Fibroblast of skin of left quadriceps (primary cell): Measurements from ENCODE around the gene SLFN5.
"Not testable (repeated sequence)": the region's sequence is repeated elsewhere in the genome, so short reads cannot be mapped to it uniquely, and the experiment has no call there.

Experiments used
- DNase-seq, 2 experiments: peaks; one replicate each; pipeline ENCODE4 v3.0.0-alpha.2; 2013; ENCODE audit warnings: low read depth in 2 of 2

Gene SLFN5

DNA sequence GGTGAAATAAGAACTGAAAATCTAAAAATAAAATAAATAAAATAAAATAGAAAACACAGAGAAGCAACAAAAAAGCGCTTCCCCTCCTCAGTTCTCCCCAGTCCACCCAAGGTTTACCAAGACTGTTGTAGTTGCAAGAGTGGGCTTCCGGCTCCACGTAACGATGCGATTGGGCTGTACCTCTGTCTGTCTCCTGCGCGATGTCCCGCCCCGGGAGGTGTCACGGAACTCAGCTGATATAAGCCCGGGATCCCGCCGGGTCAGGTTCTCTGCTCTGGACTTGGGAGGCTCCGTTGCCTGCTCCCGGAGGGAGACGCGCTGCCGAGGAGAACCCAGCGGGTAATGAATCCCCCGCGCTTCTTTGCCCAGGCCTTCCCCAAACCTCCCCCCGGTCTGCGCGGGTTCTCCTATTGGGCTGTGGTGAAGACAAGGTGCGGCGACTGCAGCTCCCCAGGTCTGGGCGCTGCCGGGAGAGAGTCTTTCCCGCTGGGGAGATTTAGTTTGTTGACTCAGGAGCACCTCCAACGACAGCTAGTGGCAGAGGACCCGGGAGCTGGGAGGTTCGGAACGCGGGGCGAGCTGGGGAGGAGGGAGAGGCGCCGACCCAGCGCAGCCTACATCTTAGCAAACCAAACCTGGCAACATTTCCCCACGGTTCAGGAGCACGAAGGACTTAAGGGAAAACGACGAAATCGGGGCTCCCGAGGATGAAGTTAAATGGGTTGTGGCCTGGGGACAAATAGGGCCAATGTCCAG, at the start of gene SLFN5:
Gene SLFN5, plus strand, starts transcription at position 268 of the 756 bp plus-strand sequence. CDS start 15,619 bp downstream, outside the sequence.
- peak; percentile 74 to 77 for DNase-seq

DNA sequence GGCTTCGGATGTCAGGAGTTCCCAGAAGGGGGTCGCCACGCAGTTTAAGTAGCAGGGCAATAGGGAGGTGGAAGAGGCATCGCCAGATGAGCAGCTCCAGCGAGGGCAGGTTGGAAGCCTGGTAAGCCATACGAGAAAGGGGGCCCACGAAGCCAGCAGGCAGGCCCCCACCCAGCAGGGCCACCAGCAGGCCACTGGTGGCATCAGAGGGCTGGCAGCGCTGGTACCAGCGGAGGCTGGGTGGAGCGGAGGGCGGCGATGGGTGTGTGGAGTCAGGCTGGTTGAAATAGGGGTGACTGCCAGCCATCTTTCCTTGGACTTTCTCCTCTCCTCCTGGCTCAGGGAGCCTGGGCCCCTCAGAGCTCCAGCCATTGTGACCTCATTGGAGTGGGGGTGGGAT, 48.9 kb upstream of the SLFN5 start, which contains the start of gene SLC35G3:
Gene SLC35G3, minus strand, starts transcription at position 393 of the 400 bp plus-strand sequence. Its CDS starts 86 bp downstream, at position 307.
- DNase-seq = not testable (repeated sequence)

DNA sequence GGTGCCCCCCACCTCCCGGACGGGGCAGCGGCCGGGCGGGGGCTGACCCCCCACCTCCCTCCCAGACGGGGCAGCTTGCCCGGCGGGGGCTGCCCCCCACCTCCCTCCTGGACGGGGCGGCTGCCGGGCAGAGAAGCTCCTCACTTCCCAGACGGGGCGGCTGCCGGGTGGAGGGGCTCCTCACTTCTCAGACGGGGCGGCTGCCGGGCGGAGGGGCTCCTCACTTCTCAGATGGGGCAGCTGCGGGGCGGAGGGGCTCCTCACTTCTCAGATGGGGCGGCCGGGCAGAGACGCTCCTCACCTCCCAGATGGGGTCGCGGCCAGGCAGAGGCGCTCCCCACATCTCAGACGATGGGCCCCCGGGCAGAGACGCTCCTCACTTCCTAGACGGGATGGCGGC, 47.8 kb upstream of the SLFN5 start:
- not testable (repeated sequence) for DNase-seq

DNA sequence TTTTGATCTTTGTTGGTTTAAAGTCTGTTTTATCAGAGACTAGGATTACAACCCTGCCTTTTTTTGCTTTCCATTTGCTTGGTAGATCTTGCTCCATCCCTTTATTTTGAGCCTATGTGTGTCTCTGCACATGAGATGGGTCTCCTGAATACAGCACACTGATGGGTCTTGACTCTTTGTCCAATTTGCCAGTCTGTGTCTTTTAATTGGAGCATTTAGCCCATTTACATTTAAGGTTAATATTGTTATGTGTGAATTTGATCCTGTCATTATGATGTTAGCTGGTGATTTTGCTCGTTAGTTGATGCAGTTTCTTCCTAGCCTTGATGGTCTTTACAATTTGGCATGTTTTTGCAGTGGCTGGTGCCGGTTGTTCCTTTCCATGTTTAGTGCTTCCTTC, 40.3 kb upstream of the SLFN5 start:
- DNase-seq = not testable (repeated sequence)

DNA sequence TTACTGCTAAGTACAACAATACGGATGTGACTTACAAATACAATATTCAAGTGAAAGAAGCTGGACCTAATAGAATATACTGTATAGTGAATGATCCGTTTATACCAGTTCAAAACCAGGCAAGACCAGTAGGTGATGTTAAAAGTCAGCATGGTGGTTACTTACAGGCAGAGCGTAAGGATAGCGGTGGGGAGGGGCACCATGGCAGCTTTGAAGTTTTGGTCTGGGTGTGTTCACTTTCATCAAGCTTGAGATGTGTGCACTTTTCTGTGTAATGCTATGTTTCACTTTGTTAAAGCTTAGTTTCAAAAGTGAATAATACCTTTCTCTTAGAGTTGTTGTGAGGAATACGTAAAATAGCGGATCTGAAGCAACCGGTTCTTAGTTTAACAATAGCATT, 32.1 kb upstream of the SLFN5 start:
- DNase-seq = no peak

DNA sequence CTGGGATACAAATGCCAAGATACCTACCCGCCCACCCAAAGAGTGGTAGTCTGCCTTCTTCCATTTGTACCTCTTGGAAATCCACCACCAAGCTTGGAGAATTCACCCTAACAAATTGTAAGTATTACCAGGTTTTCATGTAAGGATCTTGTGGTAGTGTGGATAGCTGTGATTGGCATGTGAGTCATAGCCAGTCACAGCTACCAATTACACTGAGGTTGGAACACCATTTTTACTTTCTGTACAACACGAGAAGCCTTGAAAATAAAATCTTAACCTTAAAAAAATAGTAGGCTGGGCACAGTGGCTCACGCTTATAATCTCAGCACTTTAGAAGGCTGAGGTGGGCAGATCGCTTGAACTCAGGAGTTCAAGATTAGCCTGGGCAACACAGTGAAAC, 30.2 kb upstream of the SLFN5 start:
- DNase-seq = no peak

DNA sequence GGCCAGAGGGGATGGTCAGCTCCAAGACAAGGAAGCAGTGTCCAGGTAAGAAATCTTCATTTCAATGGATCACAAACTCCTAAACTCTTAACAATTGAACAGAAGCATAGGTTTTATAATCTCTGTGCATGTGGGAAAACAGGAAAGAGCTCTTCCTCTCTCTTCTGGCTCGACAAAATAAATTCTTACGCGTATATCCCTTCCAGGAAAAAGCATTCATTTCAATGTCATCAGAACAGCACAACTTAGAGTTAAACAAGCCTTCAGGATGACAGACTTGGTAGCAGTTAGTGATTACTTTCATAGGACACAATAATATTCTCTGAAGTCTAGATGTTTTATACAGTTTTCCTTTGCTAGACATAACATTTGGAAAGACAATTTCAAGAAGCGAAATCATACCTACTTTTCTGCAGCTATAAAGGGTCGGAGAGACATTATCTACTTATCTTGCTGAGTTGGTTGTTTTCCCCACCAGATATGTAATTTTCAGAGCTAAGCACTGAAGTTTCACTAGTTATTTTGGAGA, 29.4 kb upstream of the SLFN5 start:
- DNase-seq = no peak

DNA sequence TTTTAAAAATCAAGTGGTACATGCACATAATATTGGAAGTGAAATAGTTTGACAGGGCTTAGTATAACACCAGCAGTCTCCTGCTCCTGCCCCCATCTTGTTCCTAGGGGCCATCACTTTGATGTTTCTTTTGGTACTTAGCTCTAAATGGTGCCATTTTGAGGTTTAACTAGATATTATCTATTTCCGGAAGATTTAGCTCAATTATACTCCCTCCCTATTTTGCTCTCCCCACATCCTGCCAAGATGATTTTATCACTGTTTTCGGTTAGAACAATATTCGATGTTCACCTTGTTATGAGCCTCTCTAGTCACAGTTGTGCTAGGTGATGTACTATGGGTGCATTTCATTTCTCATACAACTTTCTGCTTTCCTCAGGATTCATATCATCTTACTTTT, 28.7 kb upstream of the SLFN5 start:
- no peak for DNase-seq

DNA sequence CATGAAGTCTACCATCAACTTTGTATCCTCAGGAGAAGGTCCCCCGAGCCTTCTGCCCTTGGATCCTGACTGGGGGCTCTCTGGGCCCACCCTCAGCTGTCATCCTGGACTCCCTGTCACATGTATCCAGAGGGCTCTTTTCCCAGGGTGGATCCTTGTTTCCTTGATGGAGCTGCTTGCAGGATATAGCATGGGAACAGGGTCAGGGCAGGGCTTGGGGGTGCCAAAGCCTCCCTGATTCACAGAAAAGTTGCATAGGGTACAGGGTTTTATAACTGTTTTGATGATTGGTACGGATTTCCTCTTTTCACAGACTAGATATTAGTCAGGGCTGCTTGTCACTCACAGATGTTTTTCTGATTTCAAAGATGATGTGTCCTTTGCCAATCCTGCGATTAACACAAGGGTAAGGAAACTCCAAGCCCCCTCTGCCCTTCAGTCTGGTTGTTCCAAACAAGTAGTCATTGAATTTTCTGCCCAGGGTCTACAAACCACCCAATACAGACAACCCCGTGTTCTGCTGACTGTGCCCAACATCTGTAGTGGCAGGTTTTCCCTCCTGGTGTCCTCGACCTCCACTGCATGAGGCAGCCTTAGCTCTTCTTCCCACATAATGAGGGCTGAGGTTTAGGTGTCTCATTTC, 28.1 kb upstream of the SLFN5 start:
- no peak for DNase-seq

DNA sequence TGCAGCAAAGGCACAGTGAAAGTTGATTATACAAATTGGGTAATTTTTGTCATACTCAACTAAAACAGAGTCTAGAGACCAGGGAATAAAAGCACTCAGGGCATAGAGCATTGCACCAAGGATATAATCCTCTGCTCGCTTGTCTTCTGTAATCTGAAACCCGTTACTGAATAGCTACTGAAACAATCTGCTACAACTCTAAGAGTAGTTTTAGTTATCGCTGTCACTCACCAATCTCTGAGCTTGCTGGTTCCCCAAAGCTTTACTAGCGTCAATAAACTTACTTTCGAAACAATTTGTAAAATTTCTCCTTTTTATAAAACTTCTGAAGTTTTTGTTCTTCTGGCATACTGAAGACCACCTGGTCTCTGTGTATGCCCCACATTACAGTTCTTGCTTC, 25.8 kb upstream of the SLFN5 start:
- DNase-seq = no peak

DNA sequence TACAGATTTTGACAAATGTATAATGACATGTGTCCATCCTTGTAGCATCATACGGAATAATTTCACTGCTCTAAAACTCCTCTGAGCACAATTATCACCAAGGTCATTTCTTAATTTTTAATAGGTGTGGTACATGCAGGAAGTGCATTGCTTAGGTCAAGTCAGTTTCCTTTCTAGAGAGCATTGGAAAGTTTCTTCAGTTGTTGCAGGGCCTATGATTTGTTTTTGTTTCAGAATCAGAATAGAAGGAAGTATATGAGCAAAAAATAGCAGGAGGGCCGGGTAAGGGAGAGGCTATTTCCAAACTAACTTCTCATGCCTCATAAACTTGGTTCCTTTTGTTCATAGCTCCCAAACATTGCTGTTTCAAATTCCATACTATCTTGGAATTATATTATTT, 24.0 kb upstream of the SLFN5 start:
- no peak for DNase-seq

DNA sequence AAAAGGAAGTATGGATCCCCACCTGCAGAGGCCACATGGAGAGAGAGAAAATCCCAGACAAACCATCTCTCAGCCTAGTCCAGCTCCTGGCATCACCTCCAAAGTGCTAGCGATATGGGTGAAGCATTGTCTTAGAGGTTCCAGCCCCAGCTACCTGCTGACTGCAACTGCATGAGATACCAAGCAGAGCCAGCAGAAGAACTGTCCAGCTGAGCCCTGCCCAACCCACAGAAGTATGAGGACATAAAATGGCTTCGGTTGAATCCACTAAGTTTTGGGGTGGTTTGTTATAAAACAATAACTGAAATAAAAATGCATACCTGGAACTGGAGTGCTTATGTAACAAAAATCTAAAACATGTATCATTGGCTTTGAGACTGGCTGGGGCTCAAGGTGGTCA, 20.4 kb upstream of the SLFN5 start:
- DNase-seq = no peak

DNA sequence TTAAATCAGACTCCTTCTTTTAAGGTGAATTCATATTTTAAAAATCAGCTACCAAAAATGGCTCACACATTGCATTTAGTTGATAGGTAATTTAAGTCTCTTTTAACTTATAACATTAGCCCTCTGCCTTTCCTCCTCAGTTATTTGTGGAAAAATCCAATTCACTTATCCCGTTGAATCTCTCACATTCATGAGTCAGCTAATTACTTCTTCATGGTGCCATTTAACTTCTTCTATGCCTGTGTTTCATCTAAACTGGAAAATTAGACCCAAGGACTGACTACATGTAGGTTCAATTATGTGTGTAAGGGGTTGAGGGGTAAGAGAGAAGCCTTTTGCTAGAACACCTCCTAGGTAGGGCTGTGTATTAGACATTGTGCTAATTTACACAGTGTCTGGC, 18.4 kb upstream of the SLFN5 start:
- DNase-seq = no peak

DNA sequence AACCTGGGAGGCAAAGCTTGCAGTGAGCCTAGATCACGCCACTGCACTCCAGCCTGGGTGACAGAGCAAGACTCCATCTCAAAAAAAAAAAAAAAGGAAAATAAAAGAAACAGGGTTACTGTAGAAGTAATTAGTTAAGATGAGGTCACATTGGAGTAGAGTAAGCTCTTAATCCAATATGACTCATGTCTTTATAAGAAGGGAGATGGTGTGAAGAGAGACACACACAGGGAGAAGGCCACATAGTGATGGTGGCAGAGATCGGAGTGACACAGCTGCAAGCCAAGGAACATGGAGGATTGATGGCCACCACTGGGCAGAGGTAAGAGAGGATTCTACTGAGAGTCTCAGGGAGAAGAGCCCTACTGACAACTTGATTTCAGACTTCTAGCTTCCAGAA, 15.3 kb upstream of the SLFN5 start:
- DNase-seq = no peak

DNA sequence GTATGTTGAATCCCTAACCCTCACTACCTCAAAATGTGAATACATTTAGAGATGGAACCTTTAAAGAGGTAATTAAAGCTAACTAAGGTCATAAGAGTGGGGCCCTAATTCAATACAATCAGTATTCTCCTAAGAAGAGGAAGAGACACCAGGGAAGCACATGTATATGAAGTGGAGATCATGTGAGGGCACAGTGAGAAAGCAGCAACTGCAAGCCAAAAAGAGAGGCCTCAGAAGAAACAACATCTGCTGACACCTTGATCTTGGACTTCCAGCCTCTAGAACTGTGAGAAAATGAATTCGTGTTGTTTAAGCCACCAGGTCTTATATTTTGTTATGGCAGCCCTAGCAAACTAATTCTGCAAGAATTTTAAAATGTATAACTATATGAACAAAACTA, 13.2 kb upstream of the SLFN5 start:
- no peak for DNase-seq

DNA sequence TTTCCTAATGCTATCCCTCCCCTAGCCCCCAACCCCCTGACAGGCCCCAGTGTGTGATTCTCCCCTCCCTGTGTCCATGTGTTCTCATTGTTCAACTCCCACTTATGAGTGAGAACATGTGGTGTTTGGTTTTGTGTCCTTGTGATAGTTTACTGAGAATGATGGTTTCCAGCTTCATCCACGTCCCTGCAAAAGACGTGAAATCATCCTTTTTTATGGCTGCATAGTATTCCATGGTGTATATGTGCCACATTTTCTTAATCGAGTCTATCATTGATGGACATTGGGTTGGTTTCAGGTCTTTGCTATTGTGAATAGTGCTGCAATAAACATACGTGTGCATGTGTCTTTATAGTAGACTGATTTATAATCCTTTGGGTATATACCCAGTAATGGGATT, 8.6 kb upstream of the SLFN5 start:
- not testable (repeated sequence) for DNase-seq

DNA sequence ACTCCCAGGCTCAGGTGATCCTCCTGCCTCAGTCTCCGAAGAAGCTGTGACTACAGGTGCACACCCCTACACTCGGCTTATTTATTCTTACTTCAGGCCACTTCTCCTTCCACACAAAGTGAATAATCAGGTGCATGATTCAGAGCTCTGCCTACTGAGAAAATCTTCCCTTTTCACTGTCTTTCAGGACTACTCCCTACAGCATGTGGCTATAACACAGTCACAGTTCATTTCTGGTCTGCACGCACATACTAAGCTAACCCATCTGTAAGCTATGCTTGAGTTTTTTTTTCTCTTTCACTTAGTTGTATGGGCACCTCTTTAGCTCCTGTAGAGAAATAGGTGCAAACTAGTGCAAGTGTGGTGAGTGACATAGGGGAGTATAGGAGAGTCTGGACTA, 7.6 kb upstream of the SLFN5 start:
- DNase-seq = no peak

DNA sequence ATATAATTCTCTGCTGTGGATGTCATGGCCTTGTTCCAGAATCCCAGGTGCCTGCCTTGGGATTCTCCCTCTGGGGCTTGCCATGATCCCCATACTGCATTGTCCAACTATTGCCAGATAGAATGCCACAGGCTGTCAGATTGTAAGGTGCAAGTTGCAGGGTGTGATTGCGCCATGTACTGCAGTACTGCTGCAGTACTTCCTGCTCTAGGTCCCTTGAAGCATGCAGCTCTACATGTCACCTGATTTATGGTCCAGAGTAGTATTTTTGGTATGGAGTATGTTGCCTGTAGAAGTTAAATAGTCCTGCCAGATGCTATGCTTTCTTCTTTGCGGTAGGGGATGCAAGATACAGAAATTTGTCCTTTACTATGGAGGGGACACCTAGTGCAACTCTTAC, 7.0 kb upstream of the SLFN5 start:
- DNase-seq = no peak

DNA sequence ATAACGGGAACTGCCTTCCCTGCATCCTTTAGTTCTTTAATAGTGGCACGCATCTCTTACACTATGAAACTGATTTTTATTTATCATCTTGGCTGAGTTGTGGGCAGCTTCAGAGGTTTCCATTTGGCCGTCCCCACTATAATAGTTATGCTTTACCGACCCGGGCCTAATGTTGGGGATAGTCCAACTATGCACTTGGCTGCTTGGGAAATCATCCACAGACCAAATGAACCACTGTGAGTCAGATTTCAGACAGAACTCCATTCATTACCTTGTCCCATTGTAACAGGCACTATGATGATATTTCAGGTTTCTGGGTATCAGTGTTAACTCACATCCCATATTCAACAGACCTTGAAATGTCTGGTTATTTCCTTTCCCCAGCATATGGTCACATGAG, 6.1 kb upstream of the SLFN5 start:
- DNase-seq = no peak

DNA sequence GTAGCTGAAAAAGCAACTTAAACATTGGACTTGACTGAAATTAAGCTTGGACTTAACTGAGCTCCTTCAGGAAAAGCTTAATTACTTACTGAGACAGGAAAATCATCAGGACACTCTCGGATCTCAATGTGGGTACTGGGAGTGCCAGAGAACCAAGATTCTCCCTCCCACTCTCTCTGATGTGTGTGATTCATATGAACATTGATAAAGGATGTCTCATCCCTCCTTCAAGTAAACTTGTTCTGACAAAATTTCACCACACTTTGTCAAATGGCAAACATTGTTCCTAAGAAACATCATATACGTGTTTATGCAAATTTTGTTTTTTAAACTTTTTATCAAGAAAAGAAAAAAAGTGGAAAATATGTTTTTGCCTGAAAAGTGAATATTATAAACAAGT, 4.1 kb upstream of the SLFN5 start:
- DNase-seq = peak; percentile 11 to 21

DNA sequence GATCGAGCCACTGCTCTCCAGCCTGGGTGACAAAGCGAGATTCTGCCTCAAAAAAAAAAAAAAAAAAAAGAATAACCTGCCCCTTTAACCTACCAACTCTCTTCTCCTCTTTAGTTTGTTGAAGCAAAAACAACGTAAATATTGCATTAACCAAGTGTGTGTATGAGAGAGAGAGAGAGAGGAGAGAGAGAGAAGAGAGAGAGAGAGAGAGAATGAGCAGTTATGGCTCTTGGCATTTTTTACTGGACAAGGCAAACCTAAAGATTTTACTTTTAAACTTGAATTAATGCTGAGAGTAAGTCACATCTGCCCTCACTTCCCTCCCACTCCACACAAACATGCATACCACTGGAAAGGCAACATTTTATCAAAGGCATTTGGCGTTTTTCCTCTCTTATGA, 3.0 kb upstream of the SLFN5 start:
- no peak for DNase-seq

DNA sequence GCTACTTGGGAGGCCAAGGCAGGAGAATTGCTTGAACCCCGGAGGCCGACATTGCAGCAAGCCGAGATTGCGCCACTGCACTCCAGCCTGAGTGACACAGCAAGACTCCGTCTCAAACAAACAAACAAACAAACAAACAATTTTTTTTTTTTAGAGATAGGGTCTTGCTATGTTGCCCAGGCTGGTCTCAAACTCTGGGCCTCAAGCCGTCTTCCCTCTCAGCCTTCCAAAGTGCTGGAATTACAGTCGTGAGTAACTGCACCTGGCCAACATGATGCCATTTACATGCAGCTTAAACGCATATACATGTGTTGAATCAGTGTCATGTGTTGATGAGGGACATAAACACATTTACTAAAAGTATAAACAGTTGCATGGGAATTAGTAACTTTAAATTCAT, 2.0 kb upstream of the SLFN5 start:
- no peak for DNase-seq

DNA sequence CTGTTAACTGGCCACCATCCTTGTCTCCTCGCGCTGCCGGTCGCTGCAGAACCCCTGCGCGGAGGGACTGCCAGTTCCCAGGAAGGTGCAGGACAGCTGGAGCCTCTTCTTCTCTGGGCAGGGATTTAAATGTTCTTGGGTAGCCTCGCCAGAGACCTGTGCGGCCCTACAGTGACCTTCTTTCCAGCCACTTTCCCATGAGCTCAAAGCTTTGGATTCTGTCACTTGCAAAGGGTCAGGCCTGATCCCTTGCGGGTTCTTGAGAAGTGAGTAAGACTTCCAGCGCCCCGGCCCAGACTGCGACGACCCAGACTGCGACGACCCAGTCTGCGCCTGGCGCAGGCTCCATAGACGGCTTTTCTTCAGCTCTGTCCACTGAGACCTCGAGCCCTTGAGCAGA, 1.4 kb upstream of the SLFN5 start:
- no peak for DNase-seq
